ENCODE data around the gene NEK10.
"Not testable (repeated sequence)": the region's sequence is repeated elsewhere in the genome, so short reads cannot be mapped to it uniquely, and the experiment has no call there.

The NEK10 gene

GRCh38 chr3:27353221-27353620 lies 16.0 kb downstream of the NEK10 start:
- DNase-seq = no peak

- no peak for DNase-seq
These were observed 17.1 kb downstream of the NEK10 start for GRCh38 chr3:27352047-27352446.

- no peak for DNase-seq
These were observed 19.4 kb downstream of the NEK10 start for GRCh38 chr3:27349832-27350231.

- DNase-seq = no peak
These were observed 23.0 kb downstream of the NEK10 start for GRCh38 chr3:27345959-27346865.

GRCh38 chr3:27345493-27345892 lies 23.7 kb downstream of the NEK10 start:
- DNase-seq = no peak

- DNase-seq = no peak
These were observed 24.1 kb downstream of the NEK10 start for GRCh38 chr3:27345045-27345444.

GRCh38 chr3:27344192-27344591 lies 25.0 kb downstream of the NEK10 start:
- no peak for DNase-seq

- no peak for DNase-seq
These were observed 26.9 kb downstream of the NEK10 start for GRCh38 chr3:27342267-27342666.

GRCh38 chr3:27340534-27340933 lies 28.6 kb downstream of the NEK10 start:
- DNase-seq = no peak

GRCh38 chr3:27335571-27335970 lies 33.6 kb downstream of the NEK10 start:
- DNase-seq = no peak

- DNase-seq = no peak
These were observed 35.3 kb downstream of the NEK10 start for GRCh38 chr3:27333843-27334242.

GRCh38 chr3:27328982-27329762 lies 40.0 kb downstream of the NEK10 start:
- not testable (repeated sequence) for DNase-seq

GRCh38 chr3:27326629-27327545 lies 42.3 kb downstream of the NEK10 start:
- DNase-seq = no peak

GRCh38 chr3:27326202-27326601 lies 43.0 kb downstream of the NEK10 start:
- no peak for DNase-seq

- DNase-seq = no peak
These were observed 43.8 kb downstream of the NEK10 start for GRCh38 chr3:27325419-27325818.

GRCh38 chr3:27324686-27325085 lies 44.5 kb downstream of the NEK10 start:
- DNase-seq = peak; percentile 61

GRCh38 chr3:27323087-27323570 lies 46.1 kb downstream of the NEK10 start:
- DNase-seq = no peak

- DNase-seq = no peak
These were observed 46.5 kb downstream of the NEK10 start for GRCh38 chr3:27322634-27323033.

- DNase-seq = no peak
These were observed 49.2 kb downstream of the NEK10 start for GRCh38 chr3:27319847-27320526.

GRCh38 chr3:27319304-27319703 lies 49.9 kb downstream of the NEK10 start:
- no peak for DNase-seq

GRCh38 chr3:27317096-27317495 lies 52.1 kb downstream of the NEK10 start:
- no peak for DNase-seq

- no peak for DNase-seq
These were observed 54.2 kb downstream of the NEK10 start for GRCh38 chr3:27315003-27315402.

Measured in islet precursor cell (in vitro differentiated cells).